ENCODE data around the gene CCDC148. TPM values are rescaled to one million over a fixed set of nuclear protein-coding genes. Genes with fewer than 3 reads are reported as not detected.

Gene CCDC148
- total and polyA plus RNA-seq, 10 of the 15 experiments (the other 5 are each of a cell fraction or from before 2014, with no cell fraction given), result 0.07 to 0.30 (median 0.18) TPM; not detected in 7

- RAD21 ChIA-PET (ENCODE audit: unreplicated experiment), result no interaction called here
- H3K4me1 ChIP-seq (ENCODE audit: control insufficient read depth, insufficient read depth, low read length), result no peaks in the 10 kb centered on the region
- intact Hi-C loops (cut with micrococcal nuclease; ENCODE audit: unreplicated experiment) (no loop called here), in situ Hi-C loops (cut with MboI) (no loop called here)
- no peak overlapping the region for H2AFZ ChIP-seq (ENCODE audit: control insufficient read depth, low read depth, low read length)
- SMC1A ChIA-PET (ENCODE audit: uncharacterized antibody, unreplicated experiment), result interaction anchor here (0.6 kb wide), 1 partner anchor 1978 kb away, joined by 3 read pairs; no protein-coding TSS in a partner anchor
- no peaks in the 10 kb centered on the region for H3K27me3 ChIP-seq (replicated peaks in 1 of 2; ENCODE audit: control insufficient read depth in 2 of 2, insufficient read depth in 2 of 2, low read length in 1 of 2)
- FAIRE-seq (no peak), ATAC-seq (no peak), DNase-seq (ENCODE audit: low read depth, low spot score) (no peak)
- POLR2A ChIA-PET, result no interaction called here
- CTCF ChIA-PET, result interaction anchor here (0.6 to 5.4 kb wide), 2 partner anchors 10 to 270 kb away, joined by 3 to 24 read pairs; no protein-coding TSS in a partner anchor
- 98% methylated on average over 8 of the region's 8 CpGs for WGBS (ENCODE audit: insufficient coverage, insufficient replicate concordance, low lambda C conversion rate, missing lambda C conversion rate)
- H4K20me1 ChIP-seq (ENCODE audit: control insufficient read depth, insufficient read depth), result no peaks in the 10 kb centered on the region
- BruUV-seq (replicated peaks), result no TSS peak
- H3K9ac ChIP-seq (ENCODE audit: control insufficient read depth, insufficient read depth, low read length), result no peak overlapping the region
- H3K27ac ChIP-seq (ENCODE audit: control insufficient read depth, insufficient read depth), result no peak overlapping the region
- H3K9me3 ChIP-seq (replicated peaks; ENCODE audit: control insufficient read depth, insufficient read depth, low read length), result no peaks in the 10 kb centered on the region
- H3K79me2 ChIP-seq (ENCODE audit: control insufficient read depth, insufficient read depth, low read length), result no peaks in the 10 kb centered on the region
- no peak overlapping the region for H3K4me3 ChIP-seq
- H3K36me3 ChIP-seq (ENCODE audit: control insufficient read depth in 2 of 2, insufficient read depth in 2 of 2, low read length in 1 of 2), result no peaks in the 10 kb centered on the region
- H3K4me2 ChIP-seq (ENCODE audit: control insufficient read depth, insufficient read depth), result no peak overlapping the region
- TF ChIP-seq BACH1 (IDR thresholded peaks at IDR 0.05; ENCODE audit: borderline replicate concordance) (no peak), ZBTB4 (CRISPR knock-in tag; IDR thresholded peaks at IDR 0.05) (no peak), IRF3 (IDR thresholded peaks at IDR 0.05) (no peak), ATF2 (IDR thresholded peaks at IDR 0.05; ENCODE audit: low read length) (no peak), BRCA1 (IDR thresholded peaks at IDR 0.05; ENCODE audit: low read depth, low read length) (no peak), SREBF2 (IDR thresholded peaks at IDR 0.05; ENCODE audit: low read length) (no peak), GATAD2B (conservative IDR thresholded peaks at IDR 0.05; ENCODE audit: low read depth) (no peak), CREM (IDR thresholded peaks at IDR 0.05; ENCODE audit: low read depth) (no peak), FOXK2 (IDR thresholded peaks at IDR 0.05) (no peak), SREBF1 (IDR thresholded peaks at IDR 0.05; ENCODE audit: low read length) (no peak), NRF1 (conservative IDR thresholded peaks at IDR 0.05; ENCODE audit: low read depth, low read length) (no peak), TCF3 (IDR thresholded peaks at IDR 0.05; ENCODE audit: borderline replicate concordance, insufficient read depth, low read depth, low read length) (no peak), ZNF687 (IDR thresholded peaks at IDR 0.05) (no peak), ZNF217 (IDR thresholded peaks at IDR 0.05) (no peak), TARDBP (IDR thresholded peaks at IDR 0.05; ENCODE audit: borderline replicate concordance) (no peak), MYB (IDR thresholded peaks at IDR 0.05; ENCODE audit: borderline replicate concordance, low read depth, low read length) (no peak)
Measured at GRCh38 chr2:158473719-158474392, 17.3 kb upstream of the CCDC148 start.
